Colonic mucosa (tissue), 4 donors: ENCODE results near the gene DAAM1. TPM values are rescaled to one million over a fixed set of nuclear protein-coding genes. Genes with fewer than 3 reads are reported as not detected.

Experiments
- DNase-seq: peaks from one replicate; pipeline ENCODE4 v3.0.0-alpha.2; 2020
- H3K27ac ChIP-seq: fragments of 200-600 bp; one replicate; pipeline ENCODE4 v1.8.0; 2021
- H3K27me3 ChIP-seq: fragments of 200-600 bp; one replicate; pipeline ENCODE4 v1.8.0; 2021
- H3K36me3 ChIP-seq: fragments of 200-600 bp; one replicate; pipeline ENCODE4 v1.8.0; 2021
- H3K4me1 ChIP-seq: fragments of 200-600 bp; one replicate; pipeline ENCODE4 v1.8.0; 2021; ENCODE audit warnings: mild to moderate bottlenecking
- H3K4me3 ChIP-seq: fragments of 200-600 bp; one replicate; pipeline ENCODE4 v1.8.0; 2021
- H3K9ac ChIP-seq, 2 donors: one replicate each; pipeline ENCODE4 v1.7.0; 2013; ENCODE audit warnings: control low read depth in 2 of 2, low read depth in 2 of 2, low read length in 2 of 2
- H3K9me3 ChIP-seq: fragments of 200-600 bp; one replicate; pipeline ENCODE4 v1.8.0; 2021
- intact Hi-C: fragments of 100-400 bp; cut with DNase I; formaldehyde crosslinking; loops from one replicate; pipeline ENCODE4 v1.14.1; 2022
- total RNA-seq, 2 donors: library from RNA; stranded (reverse); fragmentation: NEBNext Ultra II Directional in 1 of 2; extraction: Animal tissue kit (Norgen Biotek cat#: 25700) in 1 of 2; gene quantifications; one replicate each; pipeline ENCODE4 v1.2.1, GENCODE V29; 2021
- TF ChIP-seq, protein P1 (sequence below): fragments of 200-600 bp; IDR thresholded peaks from one replicate; pipeline ENCODE4 v1.8.0; 2022; ENCODE audit warnings: antibody characterized with exemption, mild to moderate bottlenecking
- donor health status: healthy.
- donor health status: DM: no; HTN: no; CAD: no.
- donor health status: DM: no; HTN: no; CAD: no.

Gene DAAM1
- total RNA-seq, 2 donors from 2014 or later: 35.0 to 52.4 TPM

GRCh38 chr14:59202031-59202430 lies 13.6 kb downstream of the DAAM1 start:
- Histone ChIP-seq H3K9ac (no peak overlapping the region), H3K27me3 (no peaks in the 10 kb centered on the region), H3K4me1 (no peaks in the 10 kb centered on the region), H3K36me3 (no peaks in the 10 kb centered on the region), H3K4me3 (no peak overlapping the region), H3K27ac (no peak overlapping the region), H3K9me3 (no peaks in the 10 kb centered on the region)
- TF ChIP-seq, protein P1, sequence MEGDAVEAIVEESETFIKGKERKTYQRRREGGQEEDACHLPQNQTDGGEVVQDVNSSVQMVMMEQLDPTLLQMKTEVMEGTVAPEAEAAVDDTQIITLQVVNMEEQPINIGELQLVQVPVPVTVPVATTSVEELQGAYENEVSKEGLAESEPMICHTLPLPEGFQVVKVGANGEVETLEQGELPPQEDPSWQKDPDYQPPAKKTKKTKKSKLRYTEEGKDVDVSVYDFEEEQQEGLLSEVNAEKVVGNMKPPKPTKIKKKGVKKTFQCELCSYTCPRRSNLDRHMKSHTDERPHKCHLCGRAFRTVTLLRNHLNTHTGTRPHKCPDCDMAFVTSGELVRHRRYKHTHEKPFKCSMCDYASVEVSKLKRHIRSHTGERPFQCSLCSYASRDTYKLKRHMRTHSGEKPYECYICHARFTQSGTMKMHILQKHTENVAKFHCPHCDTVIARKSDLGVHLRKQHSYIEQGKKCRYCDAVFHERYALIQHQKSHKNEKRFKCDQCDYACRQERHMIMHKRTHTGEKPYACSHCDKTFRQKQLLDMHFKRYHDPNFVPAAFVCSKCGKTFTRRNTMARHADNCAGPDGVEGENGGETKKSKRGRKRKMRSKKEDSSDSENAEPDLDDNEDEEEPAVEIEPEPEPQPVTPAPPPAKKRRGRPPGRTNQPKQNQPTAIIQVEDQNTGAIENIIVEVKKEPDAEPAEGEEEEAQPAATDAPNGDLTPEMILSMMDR: no peak
- intact Hi-C loops: no loop called here
- DNase-seq: no peak

DNA sequence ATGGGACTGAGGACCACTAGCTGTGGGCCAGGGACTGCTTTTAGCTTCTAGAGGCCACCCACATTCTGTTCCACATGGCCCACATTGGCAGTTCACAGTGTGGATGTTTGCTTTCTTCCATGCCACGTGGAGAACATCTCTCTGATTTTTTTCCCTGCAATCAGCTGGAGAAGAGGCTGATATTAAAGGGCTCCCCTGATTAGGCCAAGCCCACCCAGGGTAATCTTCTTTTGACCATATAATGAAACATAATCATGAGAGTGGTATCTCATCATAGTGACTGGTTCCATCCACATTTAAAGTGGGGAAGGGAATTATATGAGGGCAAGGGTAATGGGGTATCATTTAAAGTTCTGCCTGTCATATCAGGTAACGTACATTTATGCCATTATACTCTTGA lies 15.8 kb downstream of the DAAM1 start:
- DNase-seq: no peak
- Histone ChIP-seq H3K4me1 (no peaks in the 10 kb centered on the region), H3K36me3 (no peaks in the 10 kb centered on the region)

DNA sequence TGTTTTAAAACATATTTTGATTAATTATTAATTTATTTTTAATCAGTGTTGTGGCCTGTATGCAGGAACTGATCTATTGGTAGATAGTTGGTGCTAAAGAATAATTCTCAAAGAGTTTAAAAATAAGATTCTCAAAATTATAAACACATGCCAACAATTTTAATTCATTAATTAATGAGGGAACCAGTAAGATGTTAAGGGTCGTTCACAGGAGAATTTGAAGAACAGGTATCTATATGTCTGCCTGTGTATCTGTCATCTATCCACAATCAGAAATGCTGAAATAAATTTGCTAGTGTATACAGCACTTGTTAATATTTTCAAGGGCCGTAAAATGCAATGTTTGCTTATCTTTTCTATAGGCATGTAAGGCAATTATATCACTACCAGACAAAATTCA lies 18.4 kb downstream of the DAAM1 start:
- intact Hi-C loops: no loop called here
- H3K27ac ChIP-seq: no peak overlapping the region
- TF ChIP-seq, protein P1: no peak
- DNase-seq: no peak
- H3K27me3 ChIP-seq: no peaks in the 10 kb centered on the region
- no peak overlapping the region for H3K4me3 ChIP-seq
- no peaks in the 10 kb centered on the region for H3K9me3 ChIP-seq
- H3K9ac ChIP-seq: no peak overlapping the region
- no peaks in the 10 kb centered on the region for H3K4me1 ChIP-seq
- no peaks in the 10 kb centered on the region for H3K36me3 ChIP-seq

More for the DNA sequence above, 15.8 kb downstream of the DAAM1 start:
- no peak overlapping the region for H3K4me3 ChIP-seq
- H3K9ac ChIP-seq: no peak overlapping the region
- H3K9me3 ChIP-seq: no peaks in the 10 kb centered on the region
- H3K27me3 ChIP-seq: no peaks in the 10 kb centered on the region
- no peak overlapping the region for H3K27ac ChIP-seq
- intact Hi-C loops: no loop called here
- TF ChIP-seq, protein P1: no peak

DNA sequence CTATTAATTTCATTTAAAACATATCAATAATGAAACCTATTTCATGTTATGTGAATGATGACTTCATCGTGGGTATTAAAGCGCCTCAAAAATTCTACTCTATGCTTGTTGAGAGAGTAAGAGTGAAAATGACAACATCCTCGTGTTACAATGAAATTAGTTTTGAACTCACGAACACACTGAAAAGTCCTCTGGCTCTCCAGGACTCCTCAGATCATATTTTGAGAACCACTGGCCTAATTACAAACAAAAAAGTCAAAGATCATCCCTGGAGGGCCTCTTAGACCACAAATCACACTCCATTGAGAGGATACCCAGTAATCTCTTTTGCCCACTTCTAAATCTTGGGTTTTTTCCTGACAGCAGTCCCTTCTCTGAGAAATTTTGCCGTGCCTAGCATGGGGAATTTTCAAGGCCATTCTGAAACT lies 19.1 kb downstream of the DAAM1 start:
- Histone ChIP-seq H3K36me3 (no peaks in the 10 kb centered on the region), H3K9ac (no peak overlapping the region), H3K4me3 (no peak overlapping the region), H3K27me3 (no peaks in the 10 kb centered on the region), H3K27ac (no peak overlapping the region), H3K9me3 (no peaks in the 10 kb centered on the region), H3K4me1 (no peaks in the 10 kb centered on the region)
- TF ChIP-seq, protein P1: no peak
- intact Hi-C loops: no loop called here
- no peak for DNase-seq

GRCh38 chr14:59208224-59208814 lies 19.9 kb downstream of the DAAM1 start:
- TF ChIP-seq, protein P1: no peak
- Histone ChIP-seq H3K27ac (no peak overlapping the region), H3K4me3 (no peak overlapping the region), H3K9ac (no peak overlapping the region), H3K36me3 (no peaks in the 10 kb centered on the region), H3K27me3 (no peaks in the 10 kb centered on the region), H3K9me3 (no peaks in the 10 kb centered on the region), H3K4me1 (no peaks in the 10 kb centered on the region)
- DNase-seq: no peak
- intact Hi-C loops: no loop called here
